GM12878 (cell line): ENCODE results near the gene MAP2K4. TPM values are rescaled to one million over a fixed set of nuclear protein-coding genes. Genes with fewer than 3 reads are reported as not detected.

ENCODE experiments used
- ATAC-seq: fragments of 200-7000 bp; cut with Tn5 transposase; 3 replicates; pipeline ENCODE4 v1.9.1; 2020; ENCODE audit warnings: mild to moderate bottlenecking, moderate library complexity
- BruUV-seq: library from RNA; stranded (reverse); fragments of 400-500 nt; replicated peaks from 2 replicates; lab custom pipeline; 2021; lab: Mats Ljungman, UMichigan
- CTCF ChIA-PET: fragments of 300-600 bp; sonication (Branson Sonifier 250); formaldehyde crosslinking; extraction: SDS; loops from one replicate; lab custom pipeline; 2021; ENCODE audit warnings: inconsistent platforms; lab: Yijun Ruan, JAX
- POLR2A ChIA-PET: fragments of 350-600 bp; formaldehyde crosslinking; extraction: SDS; loops from one replicate; lab custom pipeline; 2021; ENCODE audit warnings: inconsistent platforms; lab: Charles Lee
- RAD21 ChIA-PET: fragments of 300-600 bp; sonication (Branson Sonifier 250); formaldehyde crosslinking; loops from one replicate; lab custom pipeline; 2023; ENCODE audit warnings: antibody characterized with exemption; ENCODE audit not compliant: unreplicated experiment; lab: Charles Lee
- SMC1A ChIA-PET: fragments of 300-600 bp; sonication (Branson Sonifier 250); formaldehyde crosslinking; loops from one replicate; lab custom pipeline; 2023; ENCODE audit not compliant: unreplicated experiment, uncharacterized antibody; lab: Charles Lee
- DNase-seq: peaks from one replicate; pipeline ENCODE4 v3.0.0-alpha.2; 2011; ENCODE audit warnings: low read depth, low spot score
- FAIRE-seq: peaks from 3 replicates; lab custom pipeline; 2011; peaks lifted over from hg19 to GRCh38; lab: Jason Lieb, UNC
- H2AFZ ChIP-seq: 2 replicates; pipeline ENCODE4 v1.6.0; 2011; ENCODE audit warnings: low read depth, low read length, control low read depth; ENCODE audit not compliant: control insufficient read depth
- H3K27ac ChIP-seq: 2 replicates; pipeline ENCODE4 v1.5.1; 2011; ENCODE audit warnings: control low read depth; ENCODE audit not compliant: control insufficient read depth, insufficient read depth
- H3K27me3 ChIP-seq, 2 experiments: replicated peaks in 1 of 2; 2 replicates each; pipeline versions ENCODE4 v1.6.0 to v1.6.1; 2011; ENCODE audit warnings: low read length in 1 of 2; ENCODE audit not compliant: control insufficient read depth in 2 of 2, insufficient read depth in 2 of 2
- H3K36me3 ChIP-seq, 2 experiments: 2 replicates each; pipeline ENCODE4 v1.5.1; 2011; ENCODE audit warnings: low read length in 1 of 2; ENCODE audit not compliant: control insufficient read depth in 2 of 2, insufficient read depth in 2 of 2
- H3K4me1 ChIP-seq: 2 replicates; pipeline ENCODE4 v1.6.1; 2011; ENCODE audit warnings: mild to moderate bottlenecking, low read length, moderate library complexity, mixed read lengths; ENCODE audit not compliant: control insufficient read depth, insufficient read depth
- H3K4me2 ChIP-seq: 2 replicates; pipeline ENCODE4 v1.6.0; 2011; ENCODE audit warnings: control low read depth; ENCODE audit not compliant: control insufficient read depth, insufficient read depth
- H3K4me3 ChIP-seq: fragments of 200-600 bp; sonication (generic); 2 replicates; pipeline ENCODE4 v1.5.1; 2016
- H3K79me2 ChIP-seq: 2 replicates; pipeline ENCODE4 v1.6.0; 2011; ENCODE audit warnings: low read length; ENCODE audit not compliant: control insufficient read depth, insufficient read depth
- H3K9ac ChIP-seq: 2 replicates; pipeline ENCODE4 v1.8.0; 2011; ENCODE audit warnings: low read length, control low read depth, mixed read lengths; ENCODE audit not compliant: control insufficient read depth, insufficient read depth
- H3K9me3 ChIP-seq: replicated peaks from 3 replicates; pipeline ENCODE4 v1.5.1; 2011; ENCODE audit warnings: mild to moderate bottlenecking, low read length; ENCODE audit not compliant: control insufficient read depth, insufficient read depth
- H4K20me1 ChIP-seq: 2 replicates; pipeline ENCODE4 v1.6.0; 2011; ENCODE audit not compliant: control insufficient read depth, insufficient read depth
- ATF7 ChIP-seq: fragments of 450-650 bp; IDR thresholded peaks from 2 replicates; pipeline ENCODE4 v1.6.1; 2016; ENCODE audit warnings: low read depth, mild to moderate bottlenecking
- CHD1 ChIP-seq: IDR thresholded peaks from 2 replicates; pipeline ENCODE4 v1.6.1; 2012; ENCODE audit warnings: low read depth, low read length, improper control_type of control experiment
- EED ChIP-seq: sonication (generic); IDR thresholded peaks from 2 replicates; pipeline ENCODE4 v1.6.1; 2016; ENCODE audit warnings: antibody characterized with exemption, low read depth
- EZH2 ChIP-seq: IDR thresholded peaks from 2 replicates; pipeline ENCODE4 v1.6.1; 2012; ENCODE audit warnings: low read depth, mild to moderate bottlenecking, control low read depth, inconsistent platforms, low read length, borderline replicate concordance; ENCODE audit not compliant: control insufficient read depth
- IKZF2 ChIP-seq, 2 experiments: fragments of 450-650 bp; IDR thresholded peaks; 2 replicates each; pipeline ENCODE4 v1.6.1; 2017; ENCODE audit warnings: mild to moderate bottlenecking in 2 of 2, moderate library complexity in 2 of 2
- KAT2A ChIP-seq: conservative IDR thresholded peaks from 2 replicates; pipeline ENCODE4 v1.6.1; 2011; ENCODE audit warnings: low read depth, low read length; ENCODE audit not compliant: control insufficient read depth
- LARP7 ChIP-seq: fragments of 450-650 bp; IDR thresholded peaks from 2 replicates; pipeline ENCODE4 v1.6.1; 2017; ENCODE audit warnings: mild to moderate bottlenecking
- MYC ChIP-seq: IDR thresholded peaks from 2 replicates; pipeline ENCODE4 v1.6.1; 2011; ENCODE audit warnings: mild to moderate bottlenecking, low read length, moderate library complexity, inconsistent platforms; ENCODE audit not compliant: insufficient read depth, insufficient replicate concordance, insufficient read length, severe bottlenecking
- PAX8 ChIP-seq: fragments of 450-650 bp; IDR thresholded peaks from 2 replicates; pipeline ENCODE4 v1.6.1; 2017; ENCODE audit warnings: mild to moderate bottlenecking, moderate library complexity
- RCOR1 ChIP-seq: conservative IDR thresholded peaks from 2 replicates; pipeline ENCODE4 v1.6.1; 2012; ENCODE audit warnings: low read depth, low read length, improper control_type of control experiment
- SIX5 ChIP-seq: IDR thresholded peaks from 2 replicates; pipeline ENCODE4 v1.6.1; 2011; ENCODE audit warnings: mild to moderate bottlenecking, low read depth, low read length, moderate library complexity; ENCODE audit not compliant: severe bottlenecking
- SP1 ChIP-seq: IDR thresholded peaks from one replicate; pipeline ENCODE4 v1.6.1; 2011; ENCODE audit warnings: low read depth, low read length
- TAF1 ChIP-seq: IDR thresholded peaks from 2 replicates; pipeline ENCODE4 v1.6.1; 2011; ENCODE audit warnings: mild to moderate bottlenecking, low read depth, low read length, borderline replicate concordance
- TCF12 ChIP-seq: IDR thresholded peaks from 2 replicates; pipeline ENCODE4 v1.6.1; 2011; ENCODE audit warnings: low read depth, mild to moderate bottlenecking, low read length
- WGBS: methylation state at CpG from one replicate; pipeline ENCODE4 v1.1.6; 2016; ENCODE audit warnings: low lambda C conversion rate; ENCODE audit not compliant: insufficient replicate concordance, insufficient coverage; ENCODE audit errors: missing lambda C conversion rate; 5-methylcytosine and 5-hydroxymethylcytosine counted together
- in situ Hi-C: fragments of 300-500 bp; cut with MboI; formaldehyde crosslinking; loops from 9 replicates; pipeline ENCODE4 v1.14.3; 2018; ENCODE audit warnings: mixed read lengths
- intact Hi-C: fragments of 100-400 bp; cut with micrococcal nuclease; formaldehyde crosslinking; loops from one replicate; pipeline ENCODE4 v1.14.2; 2022; ENCODE audit not compliant: unreplicated experiment
- polyA plus RNA-seq, 11 experiments: library from polyadenylated mRNA; depleted of rRNA in 4 of 11; unstranded in 6 of 11; stranded (reverse) in 5 of 11; fragments of >200 nt; fragmentation: Nextera tagmentation in 4 of 11; fragmentation: Illumina TruSeq in 1 of 11; extraction: Ambion mirVana in 4 of 11; extraction: Trizol in 1 of 11; gene quantifications; 1 replicate in 1 of 11; 2 replicates in 10 of 11; pipeline versions ENCODE4 v1.2.1 to v1.2.3, GENCODE V29; 2011 to 2016; ENCODE audit warnings: inconsistent platforms in 2 of 11, missing spikeins in 2 of 11, low read depth in 1 of 11
- total RNA-seq, 4 experiments: library from RNA; depleted of rRNA in 3 of 4; stranded (reverse); fragments of >200 nt in 3 of 4; fragmentation: Illumina TruSeq in 1 of 4; extraction: Trizol in 1 of 4; gene quantifications; 2 replicates each; pipeline versions ENCODE4 v1.2.1 to v1.2.3, GENCODE V29; 2013 to 2021

Gene MAP2K4
- total and polyA plus RNA-seq, 10 of the 15 experiments (the other 5 are each of a cell fraction or from before 2014, with no cell fraction given) = 5.4 to 34.1 (median 25.5) TPM

- H2AFZ ChIP-seq = no peak overlapping the region
- FAIRE-seq (no peak), ATAC-seq (no peak), DNase-seq (no peak)
- WGBS = 96% methylated on average over 3 of the region's 3 CpGs
- no peak overlapping the region for H3K9ac ChIP-seq
- H3K4me1 ChIP-seq = no peaks in the 10 kb centered on the region
- no peaks in the 10 kb centered on the region for H3K79me2 ChIP-seq
- no peak overlapping the region for H3K4me3 ChIP-seq
- no peaks in the 10 kb centered on the region for H3K9me3 ChIP-seq
- H3K27me3 ChIP-seq = no peaks in the 10 kb centered on the region
- H4K20me1 ChIP-seq = no peaks in the 10 kb centered on the region
- POLR2A ChIA-PET = interaction anchor here (1.3 kb wide), 1 partner anchor 18 kb away, joined by 4 read pairs; the partner anchor contains the start of gene ZNF18
- H3K4me2 ChIP-seq = no peak overlapping the region
- CTCF ChIA-PET = interaction anchor here (1.0 kb wide), 1 partner anchor 9 kb away, joined by 3 read pairs; no protein-coding TSS in a partner anchor
- BruUV-seq = no TSS peak
- RAD21 ChIA-PET = interaction anchor here (1.0 kb wide), 1 partner anchor 1104 kb away, joined by 3 read pairs; no protein-coding TSS in a partner anchor
- in situ Hi-C loops = no loop called here
- SMC1A ChIA-PET = interaction anchor here (0.6 to 0.8 kb wide), 2 partner anchors 17 to 22 kb away, joined by 3 read pairs; no protein-coding TSS in a partner anchor
- H3K36me3 ChIP-seq = peaks cover 0 to 4% of the 10 kb centered on the region in 2 experiments; a peak in 3 of 4 replicates
- intact Hi-C loops = no loop called here
- no peak overlapping the region for H3K27ac ChIP-seq
- TF ChIP-seq SP1 (no peak), TCF12 (no peak), EED (no peak), EZH2 (no peak), RCOR1 (no peak), IKZF2 (IDR thresholded peaks at IDR 0.05) (no peak), MYC (no peak), LARP7 (no peak), KAT2A (no peak), ATF7 (no peak), SIX5 (no peak), TAF1 (no peak), PAX8 (no peak), CHD1 (no peak)
Observed at GRCh38 chr17:11979795-11980194, 40.9 kb upstream of the MAP2K4 start.
